SK-N-MC (cell line): ENCODE data around the gene BTBD1.
"Not testable (repeated sequence)": the region's sequence is repeated elsewhere in the genome, so short reads cannot be mapped to it uniquely, and the experiment has no call there.

Experiments used
- DNase-seq: peaks from one replicate; pipeline ENCODE4 v3.0.0-alpha.2; 2011; ENCODE audit warnings: low read depth, low spot score
- H3K27ac ChIP-seq: fragments of 200-600 bp; sonication (generic); 2 replicates; pipeline ENCODE4 v1.5.1; 2016; ENCODE audit warnings: mixed run types
- H3K36me3 ChIP-seq: fragments of 200-600 bp; sonication (generic); 2 replicates; pipeline ENCODE4 v1.6.1; 2017; ENCODE audit warnings: antibody characterized with exemption, low read length, mixed read lengths; ENCODE audit not compliant: insufficient read depth
- H3K4me3 ChIP-seq: fragments of 200-600 bp; sonication (generic); 2 replicates; pipeline ENCODE4 v1.5.1; 2016
- H3K9ac ChIP-seq: fragments of 200-600 bp; sonication (generic); 2 replicates; pipeline ENCODE4 v1.8.0; 2017; ENCODE audit warnings: mixed run types, mixed read lengths; ENCODE audit not compliant: insufficient read length
- H3K9me3 ChIP-seq: fragments of 200-600 bp; sonication (generic); 2 replicates; pipeline ENCODE4 v1.6.1; 2017; ENCODE audit warnings: low read depth, mild to moderate bottlenecking, antibody characterized with exemption, low read length, moderate library complexity, mixed read lengths
- EZH2 ChIP-seq: fragments of 200-600 bp; sonication (generic); IDR thresholded peaks from one replicate; pipeline ENCODE4 v1.6.1; 2017; ENCODE audit warnings: antibody characterized with exemption
- FOXP2 ChIP-seq: optimal IDR thresholded peaks from 2 replicates; pipeline ENCODE3; 2011; ENCODE audit warnings: mild to moderate bottlenecking, moderate library complexity; ENCODE audit not compliant: insufficient read depth; ENCODE audit errors: extremely low read length, control extremely low read depth
- POLR2AphosphoS5 ChIP-seq: IDR thresholded peaks from 2 replicates; pipeline ENCODE4 v1.6.1; 2012; ENCODE audit warnings: mild to moderate bottlenecking, low read depth, low read length, borderline replicate concordance

The BTBD1 gene

DNA sequence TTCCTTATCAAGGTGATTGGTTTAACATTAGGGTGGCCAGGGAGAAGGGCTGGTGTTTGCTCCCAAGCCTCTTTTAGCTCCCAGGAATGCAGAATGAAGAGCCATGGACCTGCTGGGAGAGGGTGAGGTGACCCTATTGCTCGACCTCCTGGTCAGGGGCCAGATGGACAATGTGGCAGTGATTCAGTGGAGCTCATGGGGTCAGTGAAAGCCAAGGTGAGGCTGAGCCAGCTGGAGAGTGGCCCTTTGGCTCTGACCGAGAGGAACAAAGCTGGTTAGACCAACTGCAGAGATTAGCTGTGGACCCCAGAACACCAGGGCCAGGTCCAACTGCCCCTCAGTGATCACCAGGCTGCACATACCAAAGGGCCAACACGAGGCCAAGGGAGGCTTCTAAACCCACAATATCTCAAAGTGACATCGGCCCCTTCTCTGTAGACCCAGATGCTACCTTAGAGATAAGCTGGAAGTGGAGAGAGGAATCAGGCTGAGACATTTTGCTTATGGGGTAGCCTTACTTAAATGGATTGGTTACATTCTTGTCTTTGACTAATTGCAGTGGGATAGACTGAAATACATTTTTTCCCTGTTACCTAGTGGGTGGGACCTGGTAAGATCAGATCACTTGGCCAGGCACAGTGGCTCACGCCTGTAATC, 15.8 kb upstream of the BTBD1 start:
- Histone ChIP-seq H3K9ac (no peak overlapping the region), H3K9me3 (no peaks in the 10 kb centered on the region), H3K36me3 (no peaks in the 10 kb centered on the region), H3K4me3 (no peak overlapping the region), H3K27ac (no peak overlapping the region)
- TF ChIP-seq EZH2 (no peak), POLR2AphosphoS5 (no peak), FOXP2 (no peak)
- DNase-seq = no peak

DNA sequence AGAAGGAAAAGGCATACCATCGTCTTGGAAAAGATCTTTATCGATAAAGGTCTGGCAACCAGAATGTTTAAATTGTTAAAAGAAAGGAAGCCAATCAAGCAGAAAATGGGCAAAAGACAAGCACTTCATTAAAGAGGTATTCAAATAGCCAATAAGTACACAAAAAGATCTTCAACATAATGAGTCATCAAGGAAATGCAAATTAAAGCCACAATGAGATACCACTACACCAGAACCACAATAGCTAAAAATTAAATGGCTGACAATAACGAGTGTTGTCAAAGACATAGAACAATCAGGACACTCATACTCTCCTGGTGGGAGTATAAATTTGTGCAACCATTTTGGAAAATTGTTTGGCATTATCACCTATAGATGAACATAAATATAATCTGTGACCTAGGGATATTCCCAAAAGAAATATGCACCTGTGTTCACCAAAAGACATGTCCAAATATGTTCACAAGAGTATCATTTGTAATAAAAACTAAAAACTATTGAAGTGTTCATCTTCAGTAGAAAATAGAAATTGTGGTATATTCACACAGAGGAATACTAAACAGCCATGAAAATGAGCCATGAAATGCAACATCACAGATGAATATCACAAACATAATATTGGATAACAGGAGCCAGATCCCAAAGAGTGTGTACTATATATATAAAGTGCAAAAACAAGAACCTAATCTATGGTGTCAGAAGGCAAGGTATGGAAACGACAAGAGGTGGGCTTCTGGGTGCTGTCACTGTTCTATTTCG, 14.4 kb upstream of the BTBD1 start:
- Histone ChIP-seq H3K4me3 (no peak overlapping the region), H3K9me3 (no peaks in the 10 kb centered on the region)

DNA sequence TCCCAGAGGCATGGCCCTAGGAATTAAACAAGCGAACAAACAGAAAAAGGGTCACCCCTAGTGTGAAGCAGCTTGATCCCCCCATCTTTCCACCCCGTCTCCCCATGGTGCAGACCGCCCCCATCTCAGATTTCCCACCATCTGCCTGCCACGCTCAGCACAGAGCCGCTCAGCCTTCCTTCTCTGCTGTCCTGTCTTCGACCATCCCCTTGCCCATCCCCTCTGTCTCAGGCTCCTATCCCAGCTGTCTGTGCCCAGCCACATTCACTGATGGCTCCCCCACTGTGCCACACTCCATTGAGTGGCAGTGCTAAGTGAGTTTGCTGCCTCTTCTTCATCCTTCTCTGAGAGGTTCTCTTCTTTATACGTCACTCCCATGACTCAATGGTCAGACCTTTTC, 11.7 kb upstream of the BTBD1 start:
- H3K9me3 ChIP-seq = no peaks in the 10 kb centered on the region
- H3K9ac ChIP-seq = no peak overlapping the region
- no peak for DNase-seq
- H3K27ac ChIP-seq = no peak overlapping the region
- TF ChIP-seq POLR2AphosphoS5 = no peak
- no peak for TF ChIP-seq FOXP2
- H3K36me3 ChIP-seq = no peaks in the 10 kb centered on the region
- no peak overlapping the region for H3K4me3 ChIP-seq

More for the DNA sequence above, 14.4 kb upstream of the BTBD1 start:
- Histone ChIP-seq H3K9ac (no peak overlapping the region), H3K27ac (no peak overlapping the region), H3K36me3 (no peaks in the 10 kb centered on the region)
- no peak for DNase-seq
- TF ChIP-seq FOXP2 (no peak), POLR2AphosphoS5 (no peak), EZH2 (no peak)

GRCh38 chr15:83077491-83078230, 10.6 kb upstream of the BTBD1 start:
- no peaks in the 10 kb centered on the region for H3K36me3 ChIP-seq
- DNase-seq = no peak
- H3K4me3 ChIP-seq = no peak overlapping the region
- TF ChIP-seq EZH2 (no peak), POLR2AphosphoS5 (no peak), FOXP2 (no peak)
- peaks cover 6% of the 10 kb centered on the region; the same call in 1 of the 2 replicates for H3K9me3 ChIP-seq
- H3K9ac ChIP-seq = no peak overlapping the region
- H3K27ac ChIP-seq = no peak overlapping the region

DNA sequence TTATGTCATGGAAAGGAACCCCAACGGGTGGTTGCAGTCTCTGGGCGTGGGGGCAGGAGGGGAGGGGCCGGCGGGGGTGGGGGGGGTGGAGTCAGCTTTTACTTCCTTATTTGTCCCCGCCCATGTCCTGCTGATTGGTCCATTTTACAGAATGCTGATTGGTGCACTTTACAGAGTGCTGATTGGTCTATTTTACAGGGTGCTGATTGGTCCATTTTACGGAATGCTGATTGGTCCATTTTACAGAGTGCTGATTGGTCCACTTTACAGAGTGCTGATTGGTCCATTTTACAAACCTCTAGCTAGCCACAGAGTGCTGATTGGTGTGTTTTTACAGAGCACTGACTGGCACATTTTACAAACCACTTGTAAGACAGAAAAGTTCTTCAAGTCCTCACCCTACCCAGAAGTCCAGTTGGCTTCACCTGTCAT, 2.2 kb upstream of the BTBD1 start:
- not testable (repeated sequence) for H3K36me3 ChIP-seq, H3K9me3 ChIP-seq, DNase-seq, H3K27ac ChIP-seq, H3K9ac ChIP-seq, H3K4me3 ChIP-seq

GRCh38 chr15:83068054-83068453, 1.0 kb upstream of the BTBD1 start:
- peak overlapping the region; percentile 84 for H3K27ac ChIP-seq
- DNase-seq = no peak
- 0 out of 2 replicates have a peak, but pooled peaks cover under 1% of the 10 kb centered on the region for H3K9me3 ChIP-seq
- no peak overlapping the region for H3K9ac ChIP-seq
- TF ChIP-seq EZH2 = no peak
- TF ChIP-seq FOXP2 = no peak
- no peaks in the 10 kb centered on the region for H3K36me3 ChIP-seq
- no peak overlapping the region; the same call in 1 of the 2 replicates for H3K4me3 ChIP-seq

GRCh38 chr15:83067638-83067962, 548 bp upstream of the BTBD1 start:
- Histone ChIP-seq H3K9ac (peak overlapping the region; percentile 89), H3K27ac (peak overlapping the region; percentile 84), H3K4me3 (peak overlapping the region; percentile 95), H3K36me3 (no peaks in the 10 kb centered on the region), H3K9me3 (no peaks in the 10 kb centered on the region)
- TF ChIP-seq FOXP2 (no peak), POLR2AphosphoS5 (no peak), EZH2 (no peak)
- no peak for DNase-seq

- H3K4me3 ChIP-seq = peak overlapping the region; percentile 95
- no peak for DNase-seq
- TF ChIP-seq POLR2AphosphoS5 = no peak
- no peak for TF ChIP-seq FOXP2
- no peak for TF ChIP-seq EZH2
- H3K9ac ChIP-seq = peak overlapping the region; percentile 89
- H3K36me3 ChIP-seq = no peaks in the 10 kb centered on the region
- H3K9me3 ChIP-seq = no peaks in the 10 kb centered on the region
- H3K27ac ChIP-seq = peak overlapping the region; percentile 84
These were observed 868 bp downstream of the BTBD1 start for GRCh38 chr15:83066034-83066733.
